ENCODE results near the gene HSD17B13.

DNA sequence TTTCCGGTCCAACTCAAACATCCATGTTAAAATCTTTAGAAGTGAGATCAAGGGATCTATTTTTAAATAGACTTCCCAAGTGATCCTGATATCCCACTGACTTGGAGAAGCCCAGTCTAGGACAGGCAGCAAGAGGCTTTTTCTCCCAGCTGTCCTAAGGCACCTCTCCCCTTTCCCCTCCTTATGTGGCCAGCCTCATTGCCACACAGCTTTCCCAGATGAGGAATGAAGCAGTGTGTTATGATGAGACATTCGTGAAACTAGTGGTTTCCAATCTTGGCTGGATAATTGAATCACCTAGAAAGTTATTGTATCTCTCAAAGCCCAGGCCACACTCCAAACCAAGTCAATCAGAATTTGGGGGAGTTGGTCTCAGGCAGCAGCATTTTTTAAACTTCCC, 16.8 kb upstream of the HSD17B13 start:
- TF ChIP-seq, protein P1, sequence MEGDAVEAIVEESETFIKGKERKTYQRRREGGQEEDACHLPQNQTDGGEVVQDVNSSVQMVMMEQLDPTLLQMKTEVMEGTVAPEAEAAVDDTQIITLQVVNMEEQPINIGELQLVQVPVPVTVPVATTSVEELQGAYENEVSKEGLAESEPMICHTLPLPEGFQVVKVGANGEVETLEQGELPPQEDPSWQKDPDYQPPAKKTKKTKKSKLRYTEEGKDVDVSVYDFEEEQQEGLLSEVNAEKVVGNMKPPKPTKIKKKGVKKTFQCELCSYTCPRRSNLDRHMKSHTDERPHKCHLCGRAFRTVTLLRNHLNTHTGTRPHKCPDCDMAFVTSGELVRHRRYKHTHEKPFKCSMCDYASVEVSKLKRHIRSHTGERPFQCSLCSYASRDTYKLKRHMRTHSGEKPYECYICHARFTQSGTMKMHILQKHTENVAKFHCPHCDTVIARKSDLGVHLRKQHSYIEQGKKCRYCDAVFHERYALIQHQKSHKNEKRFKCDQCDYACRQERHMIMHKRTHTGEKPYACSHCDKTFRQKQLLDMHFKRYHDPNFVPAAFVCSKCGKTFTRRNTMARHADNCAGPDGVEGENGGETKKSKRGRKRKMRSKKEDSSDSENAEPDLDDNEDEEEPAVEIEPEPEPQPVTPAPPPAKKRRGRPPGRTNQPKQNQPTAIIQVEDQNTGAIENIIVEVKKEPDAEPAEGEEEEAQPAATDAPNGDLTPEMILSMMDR (conservative IDR thresholded peaks at IDR 0.05; ENCODE audit: low read depth, low read length): no peak
- TF ChIP-seq MAFK (IDR thresholded peaks at IDR 0.05; ENCODE audit: low read depth, low read length) (no peak), POLR2A (IDR thresholded peaks at IDR 0.05; ENCODE audit: low read depth, low read length) (no peak), BHLHE40 (IDR thresholded peaks at IDR 0.05; ENCODE audit: low read depth, low read length) (no peak), RCOR1 (IDR thresholded peaks at IDR 0.05; ENCODE audit: insufficient replicate concordance, low read length) (no peak), RFX5 (IDR thresholded peaks at IDR 0.05; ENCODE audit: low read depth, low read length) (no peak), RAD21 (IDR thresholded peaks at IDR 0.05; ENCODE audit: low read length) (no peak), MAZ (IDR thresholded peaks at IDR 0.05; ENCODE audit: borderline replicate concordance, low read depth, low read length) (no peak), FOS (IDR thresholded peaks at IDR 0.05; ENCODE audit: low read depth, low read length) (no peak), CEBPB (IDR thresholded peaks at IDR 0.05; ENCODE audit: low read depth, low read length) (no peak)
- TF ChIP-seq, protein P2, sequence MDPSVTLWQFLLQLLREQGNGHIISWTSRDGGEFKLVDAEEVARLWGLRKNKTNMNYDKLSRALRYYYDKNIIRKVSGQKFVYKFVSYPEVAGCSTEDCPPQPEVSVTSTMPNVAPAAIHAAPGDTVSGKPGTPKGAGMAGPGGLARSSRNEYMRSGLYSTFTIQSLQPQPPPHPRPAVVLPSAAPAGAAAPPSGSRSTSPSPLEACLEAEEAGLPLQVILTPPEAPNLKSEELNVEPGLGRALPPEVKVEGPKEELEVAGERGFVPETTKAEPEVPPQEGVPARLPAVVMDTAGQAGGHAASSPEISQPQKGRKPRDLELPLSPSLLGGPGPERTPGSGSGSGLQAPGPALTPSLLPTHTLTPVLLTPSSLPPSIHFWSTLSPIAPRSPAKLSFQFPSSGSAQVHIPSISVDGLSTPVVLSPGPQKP (IDR thresholded peaks at IDR 0.05; ENCODE audit: borderline replicate concordance, low read depth, low read length): no peak
- TF ChIP-seq, protein P3, sequence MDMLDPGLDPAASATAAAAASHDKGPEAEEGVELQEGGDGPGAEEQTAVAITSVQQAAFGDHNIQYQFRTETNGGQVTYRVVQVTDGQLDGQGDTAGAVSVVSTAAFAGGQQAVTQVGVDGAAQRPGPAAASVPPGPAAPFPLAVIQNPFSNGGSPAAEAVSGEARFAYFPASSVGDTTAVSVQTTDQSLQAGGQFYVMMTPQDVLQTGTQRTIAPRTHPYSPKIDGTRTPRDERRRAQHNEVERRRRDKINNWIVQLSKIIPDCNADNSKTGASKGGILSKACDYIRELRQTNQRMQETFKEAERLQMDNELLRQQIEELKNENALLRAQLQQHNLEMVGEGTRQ (IDR thresholded peaks at IDR 0.05; ENCODE audit: low read depth, low read length): no peak

Measured in IMR-90 (cell line).